ENCODE data around the gene RIMS1. TPM values are rescaled to one million over a fixed set of nuclear protein-coding genes. Genes with fewer than 3 reads are reported as not detected.

Gene RIMS1
- total RNA-seq, 1 experiment from 2014 or later: 0.51 TPM

DNA sequence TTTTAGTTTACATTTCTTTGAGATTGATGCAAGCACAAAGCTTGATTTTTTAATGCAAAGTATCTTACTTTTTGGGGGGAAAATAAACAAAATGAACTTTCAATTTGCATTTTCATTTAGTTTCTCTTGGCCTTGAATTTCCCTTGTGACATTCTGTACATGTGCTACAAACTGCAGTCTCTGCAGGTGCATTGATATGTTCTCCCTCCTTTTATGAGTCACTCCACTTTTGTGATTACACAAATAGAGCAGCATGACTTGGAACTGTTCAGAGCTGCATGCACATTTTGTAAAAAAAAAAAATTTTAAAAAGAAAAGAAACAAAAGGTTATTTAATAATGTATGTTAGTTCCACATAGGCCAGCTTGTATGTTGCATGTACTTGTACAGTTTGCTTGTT, 515.5 kb downstream of the RIMS1 start:
- H3K9me3 ChIP-seq (ENCODE audit: low read length): no peaks in the 10 kb centered on the region
- no peak overlapping the region for H2AFZ ChIP-seq (ENCODE audit: low read length)
- no peak overlapping the region for H3K27ac ChIP-seq (ENCODE audit: low read length)
- BruUV-seq (replicated peaks): no TSS peak
- no peaks in the 10 kb centered on the region for H4K20me1 ChIP-seq (ENCODE audit: low read length)
- intact Hi-C loops (cut with micrococcal nuclease): loop anchor here (5.0 kb wide), 1 partner anchor 140 kb away; no protein-coding TSS in a partner anchor
- H3K27me3 ChIP-seq (ENCODE audit: low read length): no peaks in the 10 kb centered on the region
- H3K9me2 ChIP-seq (replicated peaks; ENCODE audit: low read length): no peaks in the 10 kb centered on the region
- no peaks in the 10 kb centered on the region for H3K79me2 ChIP-seq (ENCODE audit: low read length)
- H3K4me1 ChIP-seq (ENCODE audit: insufficient read depth, low read length): 0 out of 2 replicates have a peak, but pooled peaks cover 5% of the 10 kb centered on the region
- H3F3A ChIP-seq (ENCODE audit: low read length, unreplicated experiment): no peaks in the 10 kb centered on the region
- DNase-seq (no peak), ATAC-seq (no peak)
- ChIA-PET POLR2A (ENCODE audit: unreplicated experiment) (no interaction called here), CTCF (no interaction called here)
- H3K9ac ChIP-seq (ENCODE audit: low read length): no peak overlapping the region
- H3K4me2 ChIP-seq (ENCODE audit: low read length): no peak overlapping the region
- TF ChIP-seq EZH2 (IDR thresholded peaks at IDR 0.05; ENCODE audit: low read length, unreplicated experiment): no peak
- no peak for TF ChIP-seq EZH2phosphoT487 (IDR thresholded peaks at IDR 0.05; ENCODE audit: borderline replicate concordance, low read length)
- TF ChIP-seq CTCF (conservative IDR thresholded peaks at IDR 0.05; ENCODE audit: low read depth, low read length): no peak
- no peak overlapping the region for H3K4me3 ChIP-seq (ENCODE audit: low read length)
- H3K36me3 ChIP-seq (ENCODE audit: low read depth, low read length): no peaks in the 10 kb centered on the region

- no peak overlapping the region for H2AFZ ChIP-seq (ENCODE audit: low read length)
- no peak overlapping the region for H3K4me2 ChIP-seq (ENCODE audit: low read length)
- CTCF ChIA-PET: interaction anchor here (0.6 to 1.3 kb wide), 2 partner anchors 177 to 237 kb away, joined by 3 to 6 read pairs; no protein-coding TSS in a partner anchor
- DNase-seq (no peak), ATAC-seq (peak; percentile 71)
- TF ChIP-seq CTCF (conservative IDR thresholded peaks at IDR 0.05; ENCODE audit: low read depth, low read length) (no peak), EZH2 (IDR thresholded peaks at IDR 0.05; ENCODE audit: low read length, unreplicated experiment) (no peak), EZH2phosphoT487 (IDR thresholded peaks at IDR 0.05; ENCODE audit: borderline replicate concordance, low read length) (no peak)
- H3K9me3 ChIP-seq (ENCODE audit: low read length): no peaks in the 10 kb centered on the region
- no peaks in the 10 kb centered on the region for H3K79me2 ChIP-seq (ENCODE audit: low read length)
- POLR2A ChIA-PET (ENCODE audit: unreplicated experiment): no interaction called here
- H3K36me3 ChIP-seq (ENCODE audit: low read depth, low read length): no peaks in the 10 kb centered on the region
- no peak overlapping the region for H3K4me3 ChIP-seq (ENCODE audit: low read length)
- H4K20me1 ChIP-seq (ENCODE audit: low read length): no peaks in the 10 kb centered on the region
- no peak overlapping the region for H3K27ac ChIP-seq (ENCODE audit: low read length)
- H3K27me3 ChIP-seq (ENCODE audit: low read length): no peaks in the 10 kb centered on the region
- BruUV-seq (replicated peaks): no TSS peak
- no peaks in the 10 kb centered on the region for H3F3A ChIP-seq (ENCODE audit: low read length, unreplicated experiment)
- 0 out of 2 replicates have a peak, but pooled peaks cover 5% of the 10 kb centered on the region for H3K4me1 ChIP-seq (ENCODE audit: insufficient read depth, low read length)
- intact Hi-C loops (cut with micrococcal nuclease): loop anchor here (5.0 kb wide), 1 partner anchor 141 kb away; no protein-coding TSS in a partner anchor
- no peaks in the 10 kb centered on the region for H3K9me2 ChIP-seq (replicated peaks; ENCODE audit: low read length)
- no peak overlapping the region for H3K9ac ChIP-seq (ENCODE audit: low read length)
Observed at GRCh38 chr6:72403413-72403812, 517.1 kb downstream of the RIMS1 start.

DNA sequence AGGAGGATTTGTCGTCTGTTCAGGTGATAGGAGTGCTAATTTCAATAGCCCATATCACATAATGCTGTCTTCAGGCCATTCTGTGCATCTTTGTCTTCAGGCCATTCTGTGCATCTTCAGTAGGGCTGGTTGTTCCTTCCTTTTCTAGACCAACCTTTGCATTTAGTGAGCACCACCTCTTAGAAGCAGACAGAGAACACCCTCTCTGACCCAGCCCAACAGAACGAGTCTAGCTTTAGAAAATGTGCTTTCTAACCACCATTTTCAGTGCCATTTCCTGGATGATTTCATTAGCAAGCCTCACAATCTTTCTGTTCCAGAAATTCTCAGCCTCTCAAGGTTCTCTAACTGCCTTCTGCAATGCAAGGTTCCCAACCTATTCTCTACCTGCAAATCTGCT, 520.2 kb downstream of the RIMS1 start:
- ATAC-seq (no peak), DNase-seq (no peak)
- H3K4me1 ChIP-seq (ENCODE audit: insufficient read depth, low read length): 0 out of 2 replicates have a peak, but pooled peaks cover 5% of the 10 kb centered on the region
- no peaks in the 10 kb centered on the region for H3F3A ChIP-seq (ENCODE audit: low read length, unreplicated experiment)
- TF ChIP-seq EZH2phosphoT487 (IDR thresholded peaks at IDR 0.05; ENCODE audit: borderline replicate concordance, low read length): no peak
- TF ChIP-seq CTCF (conservative IDR thresholded peaks at IDR 0.05; ENCODE audit: low read depth, low read length): no peak
- no peak for TF ChIP-seq EZH2 (IDR thresholded peaks at IDR 0.05; ENCODE audit: low read length, unreplicated experiment)
- no peak overlapping the region for H3K4me2 ChIP-seq (ENCODE audit: low read length)
- BruUV-seq (replicated peaks): no TSS peak
- H3K27me3 ChIP-seq (ENCODE audit: low read length): no peaks in the 10 kb centered on the region
- intact Hi-C loops (cut with micrococcal nuclease): loop anchor here (5.0 kb wide), 1 partner anchor 264 kb away; no protein-coding TSS in a partner anchor
- H3K4me3 ChIP-seq (ENCODE audit: low read length): no peak overlapping the region
- H4K20me1 ChIP-seq (ENCODE audit: low read length): no peaks in the 10 kb centered on the region
- H3K9me3 ChIP-seq (ENCODE audit: low read length): no peaks in the 10 kb centered on the region
- H3K79me2 ChIP-seq (ENCODE audit: low read length): no peaks in the 10 kb centered on the region
- no peak overlapping the region for H3K9ac ChIP-seq (ENCODE audit: low read length)
- H3K9me2 ChIP-seq (replicated peaks; ENCODE audit: low read length): no peaks in the 10 kb centered on the region
- ChIA-PET POLR2A (ENCODE audit: unreplicated experiment) (no interaction called here), CTCF (no interaction called here)
- H2AFZ ChIP-seq (ENCODE audit: low read length): no peak overlapping the region
- H3K27ac ChIP-seq (ENCODE audit: low read length): no peak overlapping the region
- no peaks in the 10 kb centered on the region for H3K36me3 ChIP-seq (ENCODE audit: low read depth, low read length)

All from PC-3 (cell line).